ENCODE data around the gene ISG15.

ISG15 gene

GRCh38 chr1:1042835-1043234, 29.5 kb downstream of the ISG15 start:
- Histone ChIP-seq H3K9ac (ENCODE audit: low read length) (no peak overlapping the region), H2AK5ac (ENCODE audit: low read length) (no peak overlapping the region), H2BK15ac (replicated peaks; ENCODE audit: low read depth) (no peak overlapping the region), H3K4me3 (ENCODE audit: low read length) (no peak overlapping the region), H3K27me3 (ENCODE audit: insufficient read depth, low read length, poor library complexity) (no peaks in the 10 kb centered on the region), H2BK5ac (ENCODE audit: low read length) (no peak overlapping the region), H3K79me2 (ENCODE audit: control insufficient read depth, insufficient read depth, low read length) (no peaks in the 10 kb centered on the region), H3K4ac (ENCODE audit: low read depth, low read length) (no peak overlapping the region), H3K27ac (ENCODE audit: low read depth, low read length) (no peak overlapping the region), H3K4me1 (ENCODE audit: control insufficient read depth, low read depth, low read length) (no peaks in the 10 kb centered on the region), H3K56ac (ENCODE audit: low read length) (no peak overlapping the region), H3K18ac (ENCODE audit: low read length) (no peak overlapping the region), H2BK120ac (ENCODE audit: low read depth, low read length) (no peak overlapping the region), H3K23ac (ENCODE audit: low read length) (no peak overlapping the region), H4K8ac (ENCODE audit: low read depth, low read length) (no peak overlapping the region), H3K79me1 (ENCODE audit: low read length) (no peaks in the 10 kb centered on the region), H3K4me2 (ENCODE audit: low read length) (no peak overlapping the region), H4K5ac (ENCODE audit: low read length) (no peak overlapping the region), H3K36me3 (ENCODE audit: control insufficient read depth, insufficient read depth, low read length) (peaks cover 5% of the 10 kb centered on the region)
- no CpG with 5 or more reads among the region's 10 CpGs for WGBS (ENCODE audit: extremely low coverage, insufficient coverage, low lambda C conversion rate)
- DNase-seq = no peak

- Histone ChIP-seq H3K9ac (ENCODE audit: low read length) (no peak overlapping the region), H3K4me3 (ENCODE audit: low read length) (no peak overlapping the region), H4K5ac (ENCODE audit: low read length) (no peak overlapping the region), H2BK120ac (ENCODE audit: low read depth, low read length) (no peak overlapping the region), H3K79me2 (ENCODE audit: control insufficient read depth, insufficient read depth, low read length) (no peaks in the 10 kb centered on the region), H4K8ac (ENCODE audit: low read depth, low read length) (no peak overlapping the region), H3K79me1 (ENCODE audit: low read length) (no peaks in the 10 kb centered on the region), H2BK15ac (replicated peaks; ENCODE audit: low read depth) (no peak overlapping the region), H3K56ac (ENCODE audit: low read length) (no peak overlapping the region), H3K18ac (ENCODE audit: low read length) (no peak overlapping the region), H3K23ac (ENCODE audit: low read length) (no peak overlapping the region), H2BK5ac (ENCODE audit: low read length) (no peak overlapping the region), H3K27ac (ENCODE audit: low read depth, low read length) (no peak overlapping the region), H3K4me2 (ENCODE audit: low read length) (no peak overlapping the region), H2AK5ac (ENCODE audit: low read length) (no peak overlapping the region), H3K36me3 (ENCODE audit: control insufficient read depth, insufficient read depth, low read length) (peaks cover 5% of the 10 kb centered on the region), H3K4me1 (ENCODE audit: control insufficient read depth, low read depth, low read length) (no peaks in the 10 kb centered on the region), H3K4ac (ENCODE audit: low read depth, low read length) (no peak overlapping the region), H3K27me3 (ENCODE audit: insufficient read depth, low read length, poor library complexity) (no peaks in the 10 kb centered on the region)
- WGBS (ENCODE audit: extremely low coverage, insufficient coverage, low lambda C conversion rate) = no CpG with 5 or more reads among the region's 27 CpGs
- DNase-seq = no peak
Observed at GRCh38 chr1:1043411-1043810, 30.1 kb downstream of the ISG15 start.

DNA sequence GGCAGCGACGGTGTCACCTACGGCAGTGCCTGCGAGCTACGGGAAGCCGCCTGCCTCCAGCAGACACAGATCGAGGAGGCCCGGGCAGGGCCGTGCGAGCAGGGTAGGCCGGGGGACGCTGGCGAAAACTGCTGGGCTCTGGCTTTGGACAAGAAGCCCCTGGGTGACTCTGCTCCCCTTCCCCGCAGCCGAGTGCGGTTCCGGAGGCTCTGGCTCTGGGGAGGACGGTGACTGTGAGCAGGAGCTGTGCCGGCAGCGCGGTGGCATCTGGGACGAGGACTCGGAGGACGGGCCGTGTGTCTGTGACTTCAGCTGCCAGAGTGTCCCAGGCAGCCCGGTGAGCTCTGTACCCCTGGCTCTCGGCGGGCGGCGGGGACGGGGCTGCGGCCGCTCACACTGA, 30.6 kb downstream of the ISG15 start:
- DNase-seq = no peak
- Histone ChIP-seq H2AK5ac (ENCODE audit: low read length) (no peak overlapping the region), H2BK5ac (ENCODE audit: low read length) (no peak overlapping the region), H4K8ac (ENCODE audit: low read depth, low read length) (no peak overlapping the region), H3K4me3 (ENCODE audit: low read length) (no peak overlapping the region), H3K56ac (ENCODE audit: low read length) (no peak overlapping the region), H3K23ac (ENCODE audit: low read length) (no peak overlapping the region), H2BK120ac (ENCODE audit: low read depth, low read length) (no peak overlapping the region), H3K4me1 (ENCODE audit: control insufficient read depth, low read depth, low read length) (no peaks in the 10 kb centered on the region), H4K5ac (ENCODE audit: low read length) (no peak overlapping the region), H3K9ac (ENCODE audit: low read length) (no peak overlapping the region), H3K4me2 (ENCODE audit: low read length) (no peak overlapping the region), H3K18ac (ENCODE audit: low read length) (no peak overlapping the region), H3K4ac (ENCODE audit: low read depth, low read length) (no peak overlapping the region), H3K36me3 (ENCODE audit: control insufficient read depth, insufficient read depth, low read length) (peaks cover 5% of the 10 kb centered on the region), H3K79me1 (ENCODE audit: low read length) (no peaks in the 10 kb centered on the region), H3K79me2 (ENCODE audit: control insufficient read depth, insufficient read depth, low read length) (no peaks in the 10 kb centered on the region), H3K27ac (ENCODE audit: low read depth, low read length) (no peak overlapping the region), H3K27me3 (ENCODE audit: insufficient read depth, low read length, poor library complexity) (no peaks in the 10 kb centered on the region), H2BK15ac (replicated peaks; ENCODE audit: low read depth) (no peak overlapping the region)
- no CpG with 5 or more reads among the region's 33 CpGs for WGBS (ENCODE audit: extremely low coverage, insufficient coverage, low lambda C conversion rate)

GRCh38 chr1:1044455-1045078, 31.3 kb downstream of the ISG15 start:
- no peak overlapping the region for H2BK5ac ChIP-seq (ENCODE audit: low read length)

GRCh38 chr1:1045129-1045528, 31.8 kb downstream of the ISG15 start:
- Histone ChIP-seq H2BK15ac (replicated peaks; ENCODE audit: low read depth) (no peak overlapping the region), H3K23ac (ENCODE audit: low read length) (no peak overlapping the region), H2BK120ac (ENCODE audit: low read depth, low read length) (no peak overlapping the region), H2AK5ac (ENCODE audit: low read length) (no peak overlapping the region), H4K5ac (ENCODE audit: low read length) (no peak overlapping the region), H3K56ac (ENCODE audit: low read length) (no peak overlapping the region), H3K4me2 (ENCODE audit: low read length) (no peak overlapping the region), H3K27me3 (ENCODE audit: insufficient read depth, low read length, poor library complexity) (no peaks in the 10 kb centered on the region), H3K79me2 (ENCODE audit: control insufficient read depth, insufficient read depth, low read length) (no peaks in the 10 kb centered on the region), H4K8ac (ENCODE audit: low read depth, low read length) (no peak overlapping the region), H3K4ac (ENCODE audit: low read depth, low read length) (no peak overlapping the region), H3K36me3 (ENCODE audit: control insufficient read depth, insufficient read depth, low read length) (peaks cover 5% of the 10 kb centered on the region), H3K27ac (ENCODE audit: low read depth, low read length) (no peak overlapping the region), H2BK5ac (ENCODE audit: low read length) (no peak overlapping the region), H3K18ac (ENCODE audit: low read length) (no peak overlapping the region), H3K9ac (ENCODE audit: low read length) (no peak overlapping the region), H3K4me3 (ENCODE audit: low read length) (no peak overlapping the region), H3K4me1 (ENCODE audit: control insufficient read depth, low read depth, low read length) (no peaks in the 10 kb centered on the region), H3K79me1 (ENCODE audit: low read length) (no peaks in the 10 kb centered on the region)
- DNase-seq = no peak
- no CpG with 5 or more reads among the region's 23 CpGs for WGBS (ENCODE audit: extremely low coverage, insufficient coverage, low lambda C conversion rate)

More at GRCh38 chr1:1044455-1045078, 31.3 kb downstream of the ISG15 start:
- H3K4me2 ChIP-seq (ENCODE audit: low read length) = no peak overlapping the region
- no peak overlapping the region for H2BK15ac ChIP-seq (replicated peaks; ENCODE audit: low read depth)
- H3K4ac ChIP-seq (ENCODE audit: low read depth, low read length) = no peak overlapping the region
- H3K18ac ChIP-seq (ENCODE audit: low read length) = no peak overlapping the region
- no peak overlapping the region for H3K23ac ChIP-seq (ENCODE audit: low read length)
- WGBS (ENCODE audit: extremely low coverage, insufficient coverage, low lambda C conversion rate) = no CpG with 5 or more reads among the region's 34 CpGs
- H3K79me1 ChIP-seq (ENCODE audit: low read length) = no peaks in the 10 kb centered on the region
- H2BK120ac ChIP-seq (ENCODE audit: low read depth, low read length) = no peak overlapping the region
- H3K79me2 ChIP-seq (ENCODE audit: control insufficient read depth, insufficient read depth, low read length) = no peaks in the 10 kb centered on the region
- H3K36me3 ChIP-seq (ENCODE audit: control insufficient read depth, insufficient read depth, low read length) = peaks cover 5% of the 10 kb centered on the region
- no peak overlapping the region for H3K56ac ChIP-seq (ENCODE audit: low read length)
- no peaks in the 10 kb centered on the region for H3K4me1 ChIP-seq (ENCODE audit: control insufficient read depth, low read depth, low read length)
- no peaks in the 10 kb centered on the region for H3K27me3 ChIP-seq (ENCODE audit: insufficient read depth, low read length, poor library complexity)
- H3K27ac ChIP-seq (ENCODE audit: low read depth, low read length) = no peak overlapping the region
- no peak for DNase-seq
- no peak overlapping the region for H4K8ac ChIP-seq (ENCODE audit: low read depth, low read length)
- no peak overlapping the region for H3K9ac ChIP-seq (ENCODE audit: low read length)
- no peak overlapping the region for H2AK5ac ChIP-seq (ENCODE audit: low read length)
- no peak overlapping the region for H4K5ac ChIP-seq (ENCODE audit: low read length)
- no peak overlapping the region for H3K4me3 ChIP-seq (ENCODE audit: low read length)

DNA sequence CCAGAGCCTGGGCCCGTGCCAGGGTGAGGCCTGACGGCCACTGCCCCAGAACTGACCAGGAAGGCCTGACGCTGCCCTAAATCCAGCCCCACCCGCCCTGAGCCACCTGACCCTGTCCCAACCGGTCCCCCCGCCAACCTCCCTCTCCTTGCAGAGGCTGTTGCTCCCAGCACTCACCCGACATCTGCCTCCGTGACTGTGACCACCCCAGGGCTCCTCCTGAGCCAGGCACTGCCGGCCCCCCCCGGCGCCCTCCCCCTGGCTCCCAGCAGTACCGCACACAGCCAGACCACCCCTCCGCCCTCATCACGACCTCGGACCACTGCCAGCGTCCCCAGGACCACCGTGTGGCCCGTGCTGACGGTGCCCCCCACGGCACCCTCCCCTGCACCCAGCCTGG, 32.9 kb downstream of the ISG15 start:
- no peaks in the 10 kb centered on the region for H3K79me1 ChIP-seq (ENCODE audit: low read length)
- DNase-seq = no peak
- H2BK120ac ChIP-seq (ENCODE audit: low read depth, low read length) = no peak overlapping the region
- no peak overlapping the region for H4K5ac ChIP-seq (ENCODE audit: low read length)
- H3K4me2 ChIP-seq (ENCODE audit: low read length) = no peak overlapping the region
- no peak overlapping the region for H3K23ac ChIP-seq (ENCODE audit: low read length)
- H4K8ac ChIP-seq (ENCODE audit: low read depth, low read length) = no peak overlapping the region
- no peak overlapping the region for H2BK5ac ChIP-seq (ENCODE audit: low read length)
- H3K4ac ChIP-seq (ENCODE audit: low read depth, low read length) = no peak overlapping the region
- no peak overlapping the region for H2BK15ac ChIP-seq (replicated peaks; ENCODE audit: low read depth)
- no peak overlapping the region for H3K9ac ChIP-seq (ENCODE audit: low read length)
- H3K4me1 ChIP-seq (ENCODE audit: control insufficient read depth, low read depth, low read length) = no peaks in the 10 kb centered on the region
- H3K4me3 ChIP-seq (ENCODE audit: low read length) = no peak overlapping the region
- no peaks in the 10 kb centered on the region for H3K27me3 ChIP-seq (ENCODE audit: insufficient read depth, low read length, poor library complexity)
- H2AK5ac ChIP-seq (ENCODE audit: low read length) = no peak overlapping the region
- no CpG with 5 or more reads among the region's 20 CpGs for WGBS (ENCODE audit: extremely low coverage, insufficient coverage, low lambda C conversion rate)
- H3K56ac ChIP-seq (ENCODE audit: low read length) = no peak overlapping the region
- peaks cover 5% of the 10 kb centered on the region for H3K36me3 ChIP-seq (ENCODE audit: control insufficient read depth, insufficient read depth, low read length)
- no peaks in the 10 kb centered on the region for H3K79me2 ChIP-seq (ENCODE audit: control insufficient read depth, insufficient read depth, low read length)
- H3K18ac ChIP-seq (ENCODE audit: low read length) = no peak overlapping the region
- no peak overlapping the region for H3K27ac ChIP-seq (ENCODE audit: low read depth, low read length)

Data from mesendoderm (in vitro differentiated cells).